Panc1 (cell line): ENCODE data around the gene PDLIM7.

Experiments used
- CTCF ChIP-seq: fragments of 450-650 bp; IDR thresholded peaks from 2 replicates; pipeline ENCODE4 v1.5.1; 2017; ENCODE audit warnings: mild to moderate bottlenecking
- POLR2AphosphoS5 ChIP-seq: IDR thresholded peaks from 2 replicates; pipeline ENCODE4 v1.6.1; 2012; ENCODE audit warnings: mild to moderate bottlenecking, low read depth, low read length, moderate library complexity
- REST ChIP-seq, 2 experiments: IDR thresholded peaks; 2 replicates each; pipeline ENCODE4 v1.6.1; 2011 to 2012; ENCODE audit warnings: low read depth in 2 of 2, control low read depth in 1 of 2, low read length in 1 of 2, mild to moderate bottlenecking in 1 of 2, moderate library complexity in 1 of 2; ENCODE audit not compliant: insufficient read depth in 1 of 2
- SIN3A ChIP-seq: IDR thresholded peaks from 2 replicates; pipeline ENCODE4 v1.6.1; 2012; ENCODE audit warnings: low read depth, mild to moderate bottlenecking, low read length, moderate library complexity, borderline replicate concordance; ENCODE audit not compliant: insufficient read depth

GRCh38 chr5:177458912-177459350 is 38.5 kb downstream of the PDLIM7 start:
- TF ChIP-seq CTCF (no peak), POLR2AphosphoS5 (no peak), SIN3A (no peak), REST (IDR thresholded peaks at IDR 0.05; ENCODE audit: insufficient read depth in 1 of 2, low read depth in 2 of 2, low read length in 1 of 2) (no peak)
